ENCODE measurements around the gene EXTL1. TPM values are rescaled to one million over a fixed set of nuclear protein-coding genes. Genes with fewer than 3 reads are reported as not detected.

The EXTL1 gene
- polyA plus RNA-seq, 1 of the 3 experiments (the other 2 are of a cell fraction), result 0.58 TPM

DNA sequence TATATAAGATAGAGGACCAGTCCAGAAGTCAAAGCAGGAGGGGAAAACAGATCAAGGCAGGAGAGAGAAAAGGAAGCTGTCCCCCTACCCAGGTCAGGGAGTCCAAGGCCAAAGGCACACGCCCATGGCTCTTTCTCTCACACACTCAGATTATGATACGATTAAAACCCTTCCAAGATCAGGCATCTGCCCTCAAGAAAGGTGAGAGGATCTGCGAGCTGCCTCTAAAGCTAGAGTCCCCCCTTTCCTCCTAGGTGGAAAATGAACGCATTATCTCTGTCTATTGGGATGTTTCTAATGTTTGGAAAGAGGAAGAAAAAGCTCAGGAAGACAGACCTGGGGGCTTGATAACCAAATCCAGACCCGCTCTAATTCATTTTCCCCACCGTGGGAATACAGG lies 31.3 kb upstream of the EXTL1 start (continued):
- TF ChIP-seq, protein P1, sequence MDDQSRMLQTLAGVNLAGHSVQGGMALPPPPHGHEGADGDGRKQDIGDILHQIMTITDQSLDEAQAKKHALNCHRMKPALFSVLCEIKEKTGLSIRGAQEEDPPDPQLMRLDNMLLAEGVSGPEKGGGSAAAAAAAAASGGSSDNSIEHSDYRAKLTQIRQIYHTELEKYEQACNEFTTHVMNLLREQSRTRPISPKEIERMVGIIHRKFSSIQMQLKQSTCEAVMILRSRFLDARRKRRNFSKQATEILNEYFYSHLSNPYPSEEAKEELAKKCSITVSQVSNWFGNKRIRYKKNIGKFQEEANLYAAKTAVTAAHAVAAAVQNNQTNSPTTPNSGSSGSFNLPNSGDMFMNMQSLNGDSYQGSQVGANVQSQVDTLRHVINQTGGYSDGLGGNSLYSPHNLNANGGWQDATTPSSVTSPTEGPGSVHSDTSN (IDR thresholded peaks at IDR 0.05), result no peak
- TF ChIP-seq RXRA (IDR thresholded peaks at IDR 0.05; ENCODE audit: borderline replicate concordance, low read depth), result no peak
- TF ChIP-seq, protein P2, sequence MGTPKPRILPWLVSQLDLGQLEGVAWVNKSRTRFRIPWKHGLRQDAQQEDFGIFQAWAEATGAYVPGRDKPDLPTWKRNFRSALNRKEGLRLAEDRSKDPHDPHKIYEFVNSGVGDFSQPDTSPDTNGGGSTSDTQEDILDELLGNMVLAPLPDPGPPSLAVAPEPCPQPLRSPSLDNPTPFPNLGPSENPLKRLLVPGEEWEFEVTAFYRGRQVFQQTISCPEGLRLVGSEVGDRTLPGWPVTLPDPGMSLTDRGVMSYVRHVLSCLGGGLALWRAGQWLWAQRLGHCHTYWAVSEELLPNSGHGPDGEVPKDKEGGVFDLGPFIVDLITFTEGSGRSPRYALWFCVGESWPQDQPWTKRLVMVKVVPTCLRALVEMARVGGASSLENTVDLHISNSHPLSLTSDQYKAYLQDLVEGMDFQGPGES (IDR thresholded peaks at IDR 0.05; ENCODE audit: low read depth, low read length), result no peak

DNA sequence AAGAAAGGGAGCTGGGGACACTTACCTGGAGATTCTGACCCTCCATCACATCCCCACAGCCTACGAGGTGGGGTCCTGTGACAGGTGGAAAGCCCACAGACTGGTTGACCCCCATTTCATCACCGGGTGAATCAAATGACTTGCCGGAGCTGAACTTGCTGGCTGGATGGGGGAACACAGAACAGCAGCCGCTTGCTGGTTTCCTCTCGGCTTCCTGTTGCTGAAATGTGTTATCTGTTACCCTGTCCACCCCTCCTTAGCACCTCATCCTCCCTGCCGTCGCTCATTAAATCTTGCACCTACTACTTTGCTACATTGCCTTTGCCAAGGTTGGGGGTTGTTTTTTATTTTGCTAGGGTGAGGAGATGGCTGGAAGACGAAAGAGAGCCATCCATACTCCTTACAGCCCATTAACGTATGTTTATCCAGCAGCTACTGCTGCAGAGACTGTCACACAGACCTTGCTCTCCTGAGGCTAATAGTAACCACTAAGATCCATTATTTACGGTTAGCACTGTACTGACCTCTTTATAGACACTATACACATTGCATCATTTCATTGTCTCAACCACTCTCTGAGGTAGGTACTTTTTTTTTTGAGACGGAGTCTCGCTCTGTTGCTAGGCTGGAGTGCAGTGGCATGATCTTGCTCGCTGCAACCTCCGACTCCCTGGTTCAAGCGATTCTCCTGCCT lies 30.7 kb upstream of the EXTL1 start:
- H3K9me2 ChIP-seq, result no peaks in the 10 kb centered on the region
- POLR2A ChIA-PET, result no interaction called here
- H3K9me3 ChIP-seq, result no peaks in the 10 kb centered on the region
- no peaks in the 10 kb centered on the region for H4K20me1 ChIP-seq (ENCODE audit: insufficient read depth)
- no peak for DNase-seq
- H2AFZ ChIP-seq (ENCODE audit: low read depth), result no peak overlapping the region
- H3K9ac ChIP-seq, result no peak overlapping the region
- H3K79me2 ChIP-seq (ENCODE audit: insufficient read depth), result peaks cover 1% of the 10 kb centered on the region; the same call in 1 of the 2 replicates
- CTCF ChIA-PET, result interaction anchor here (0.6 to 6.7 kb wide), 6 partner anchors 10 to 236 kb away, joined by 3 to 34 read pairs (median 3); no protein-coding TSS in a partner anchor
- H3K36me3 ChIP-seq (replicated peaks in 1 of 2; ENCODE audit: control insufficient read depth in 1 of 2, insufficient read depth in 2 of 2, low read length in 1 of 2), result peaks cover 6 to 19% of the 10 kb centered on the region in 2 experiments
- H3K27me3 ChIP-seq (ENCODE audit: insufficient read depth), result no peaks in the 10 kb centered on the region
- no peak overlapping the region for H3K4me3 ChIP-seq (ENCODE audit: low read depth in 2 of 2, low read length in 1 of 2)
- H3K4me2 ChIP-seq, result no peak overlapping the region
- H3F3A ChIP-seq (replicated peaks; ENCODE audit: insufficient read depth), result no peaks in the 10 kb centered on the region
- 94% methylated on average over 12 of the region's 15 CpGs for WGBS (ENCODE audit: low lambda C conversion rate)
- TF ChIP-seq, protein P3, sequence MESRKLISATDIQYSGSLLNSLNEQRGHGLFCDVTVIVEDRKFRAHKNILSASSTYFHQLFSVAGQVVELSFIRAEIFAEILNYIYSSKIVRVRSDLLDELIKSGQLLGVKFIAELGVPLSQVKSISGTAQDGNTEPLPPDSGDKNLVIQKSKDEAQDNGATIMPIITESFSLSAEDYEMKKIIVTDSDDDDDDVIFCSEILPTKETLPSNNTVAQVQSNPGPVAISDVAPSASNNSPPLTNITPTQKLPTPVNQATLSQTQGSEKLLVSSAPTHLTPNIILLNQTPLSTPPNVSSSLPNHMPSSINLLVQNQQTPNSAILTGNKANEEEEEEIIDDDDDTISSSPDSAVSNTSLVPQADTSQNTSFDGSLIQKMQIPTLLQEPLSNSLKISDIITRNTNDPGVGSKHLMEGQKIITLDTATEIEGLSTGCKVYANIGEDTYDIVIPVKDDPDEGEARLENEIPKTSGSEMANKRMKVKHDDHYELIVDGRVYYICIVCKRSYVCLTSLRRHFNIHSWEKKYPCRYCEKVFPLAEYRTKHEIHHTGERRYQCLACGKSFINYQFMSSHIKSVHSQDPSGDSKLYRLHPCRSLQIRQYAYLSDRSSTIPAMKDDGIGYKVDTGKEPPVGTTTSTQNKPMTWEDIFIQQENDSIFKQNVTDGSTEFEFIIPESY (IDR thresholded peaks at IDR 0.05; ENCODE audit: borderline replicate concordance, low read depth), result no peak
- TF ChIP-seq SMC3 (IDR thresholded peaks at IDR 0.05; ENCODE audit: low read depth, low read length), result no peak
- no peak for TF ChIP-seq RAD21 (IDR thresholded peaks at IDR 0.05; ENCODE audit: low read length)
- TF ChIP-seq, protein P4, sequence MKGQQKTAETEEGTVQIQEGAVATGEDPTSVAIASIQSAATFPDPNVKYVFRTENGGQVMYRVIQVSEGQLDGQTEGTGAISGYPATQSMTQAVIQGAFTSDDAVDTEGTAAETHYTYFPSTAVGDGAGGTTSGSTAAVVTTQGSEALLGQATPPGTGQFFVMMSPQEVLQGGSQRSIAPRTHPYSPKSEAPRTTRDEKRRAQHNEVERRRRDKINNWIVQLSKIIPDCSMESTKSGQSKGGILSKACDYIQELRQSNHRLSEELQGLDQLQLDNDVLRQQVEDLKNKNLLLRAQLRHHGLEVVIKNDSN (IDR thresholded peaks at IDR 0.05; ENCODE audit: borderline replicate concordance, low read depth), result no peak
- H3K27ac ChIP-seq (ENCODE audit: low read depth in 2 of 2, low read length in 1 of 2), result no peak overlapping the region
- H3K4me1 ChIP-seq (ENCODE audit: control insufficient read depth in 1 of 2, insufficient read depth in 2 of 2, low read depth in 1 of 2, low read length in 1 of 2), result peaks cover 0 to 6% of the 10 kb centered on the region in 2 experiments; a peak in 2 of 4 replicates

All from SK-N-SH (cell line).